Subcutaneous abdominal adipose tissue (tissue), 5 donors: ENCODE measurements around the gene OR2AP1.
"Not testable (repeated sequence)": the region's sequence is repeated elsewhere in the genome, so short reads cannot be mapped to it uniquely, and the experiment has no call there.

Experiments
- H3K27ac ChIP-seq: one replicate; pipeline ENCODE4 v1.7.0; 2013; ENCODE audit warnings: low read depth, mild to moderate bottlenecking, inconsistent platforms, low read length, moderate library complexity
- H3K27me3 ChIP-seq, 5 donors: one replicate each; pipeline ENCODE4 v1.7.0; 2013; ENCODE audit warnings: low read length in 5 of 5, inconsistent platforms in 1 of 5; ENCODE audit not compliant: control insufficient read depth in 5 of 5, insufficient read depth in 4 of 5
- H3K36me3 ChIP-seq, 5 donors: one replicate each; pipeline ENCODE4 v1.7.0; 2013; ENCODE audit warnings: low read length in 5 of 5; ENCODE audit not compliant: control insufficient read depth in 5 of 5, insufficient read depth in 5 of 5
- H3K4me1 ChIP-seq, 5 donors: one replicate each; pipeline ENCODE4 v1.7.0; 2013; ENCODE audit warnings: low read length in 5 of 5, mild to moderate bottlenecking in 3 of 5, moderate library complexity in 1 of 5; ENCODE audit not compliant: control insufficient read depth in 5 of 5, insufficient read depth in 5 of 5
- H3K4me3 ChIP-seq, 5 donors: one replicate each; pipeline ENCODE4 v1.7.0; 2013; ENCODE audit warnings: low read length in 5 of 5, low read depth in 1 of 5
- H3K9ac ChIP-seq, 5 donors: one replicate each; pipeline ENCODE4 v1.7.0; 2013; ENCODE audit warnings: low read length in 5 of 5, mild to moderate bottlenecking in 4 of 5, moderate library complexity in 3 of 5
- H3K9me3 ChIP-seq, 5 donors: one replicate each; pipeline ENCODE4 v1.7.0; 2013; ENCODE audit warnings: low read length in 5 of 5; ENCODE audit not compliant: control insufficient read depth in 5 of 5
- donor health status: healthy.
- donor health status: healthy.
- donor health status: healthy.
- donor health status: healthy.
- donor health status: healthy.

The OR2AP1 gene

GRCh38 chr12:55572168-55572567 lies at the start of gene OR2AP1:
Gene OR2AP1 (plus strand): TSS chr12:55572468. CDS start chr12:55574415, 1,947 bp downstream.
- Histone ChIP-seq H3K4me1 (no peaks in the 10 kb centered on the region), H3K27me3 (no peaks in the 10 kb centered on the region), H3K9me3 (peaks cover 2 to 29% (median 23%) of the 10 kb centered on the region in 5 donors), H3K27ac (no peak within 1 kb of the TSS), H3K4me3 (no peak within 1 kb of the TSS), H3K9ac (no peak within 1 kb of the TSS), H3K36me3 (no peaks in the 10 kb centered on the region)

- H3K4me1 ChIP-seq, H3K27me3 ChIP-seq, H3K9ac ChIP-seq, H3K36me3 ChIP-seq, H3K4me3 ChIP-seq, H3K9me3 ChIP-seq, H3K27ac ChIP-seq: not testable (repeated sequence)
Measured at GRCh38 chr12:55548235-55548634, 24.0 kb upstream of the OR2AP1 start.

GRCh38 chr12:55548756-55549155 lies 23.5 kb upstream of the OR2AP1 start:
- H3K27ac ChIP-seq: no peak overlapping the region
- no peak overlapping the region for H3K4me3 ChIP-seq
- H3K27me3 ChIP-seq: no peaks in the 10 kb centered on the region
- no peak overlapping the region for H3K9ac ChIP-seq
- peaks cover 0 to 2% (median 0%) of the 10 kb centered on the region in 5 donors for H3K9me3 ChIP-seq
- H3K36me3 ChIP-seq: no peaks in the 10 kb centered on the region
- H3K4me1 ChIP-seq: no peaks in the 10 kb centered on the region

- Histone ChIP-seq H3K4me1 (no peaks in the 10 kb centered on the region), H3K27me3 (no peaks in the 10 kb centered on the region), H3K36me3 (no peaks in the 10 kb centered on the region), H3K9ac (no peak within 1 kb of the TSS), H3K27ac (no peak within 1 kb of the TSS), H3K9me3 (peaks cover 0 to 2% (median 0%) of the 10 kb centered on the region in 5 donors), H3K4me3 (no peak within 1 kb of the TSS)
Measured at GRCh38 chr12:55549302-55549701, 23.0 kb upstream of the OR2AP1 start, which contains the start of gene OR6C4. Gene OR6C4 (plus strand): TSS chr12:55549602. CDS start chr12:55551227, 1,625 bp downstream.

GRCh38 chr12:55554296-55554695 lies 18.0 kb upstream of the OR2AP1 start:
- no peaks in the 10 kb centered on the region for H3K4me1 ChIP-seq

GRCh38 chr12:55570060-55570459 lies 2.2 kb upstream of the OR2AP1 start:
- H3K9ac ChIP-seq, H3K27ac ChIP-seq, H3K27me3 ChIP-seq, H3K4me3 ChIP-seq, H3K4me1 ChIP-seq, H3K36me3 ChIP-seq: not testable (repeated sequence)
- H3K9me3 ChIP-seq: peaks cover 2 to 29% (median 23%) of the 10 kb centered on the region in 5 donors

More at GRCh38 chr12:55554296-55554695, 18.0 kb upstream of the OR2AP1 start:
- H3K9me3 ChIP-seq: peaks cover 0 to 18% (median 13%) of the 10 kb centered on the region in 5 donors
- H3K36me3 ChIP-seq: no peaks in the 10 kb centered on the region
- H3K9ac ChIP-seq: no peak overlapping the region
- no peak overlapping the region for H3K4me3 ChIP-seq
- no peaks in the 10 kb centered on the region for H3K27me3 ChIP-seq
- H3K27ac ChIP-seq: no peak overlapping the region

- H3K36me3 ChIP-seq, H3K27me3 ChIP-seq, H3K4me3 ChIP-seq, H3K4me1 ChIP-seq, H3K27ac ChIP-seq, H3K9ac ChIP-seq: not testable (repeated sequence)
- peaks cover 2 to 29% (median 23%) of the 10 kb centered on the region in 5 donors for H3K9me3 ChIP-seq
Measured at GRCh38 chr12:55570689-55571088, 1.6 kb upstream of the OR2AP1 start.

GRCh38 chr12:55582066-55582465 lies 9.8 kb downstream of the OR2AP1 start:
- Histone ChIP-seq H3K27me3 (no peaks in the 10 kb centered on the region), H3K4me3 (no peak overlapping the region), H3K4me1 (no peaks in the 10 kb centered on the region), H3K9me3 (peaks cover 0 to 17% (median 0%) of the 10 kb centered on the region in 5 donors), H3K36me3 (no peaks in the 10 kb centered on the region), H3K9ac (no peak overlapping the region), H3K27ac (no peak overlapping the region)

- Histone ChIP-seq H3K27ac (no peak overlapping the region), H3K27me3 (no peaks in the 10 kb centered on the region), H3K4me3 (no peak overlapping the region), H3K4me1 (no peaks in the 10 kb centered on the region), H3K36me3 (no peaks in the 10 kb centered on the region), H3K9me3 (peaks cover 0 to 10% (median 0%) of the 10 kb centered on the region in 5 donors), H3K9ac (no peak overlapping the region)
Measured at GRCh38 chr12:55585817-55586216, 13.5 kb downstream of the OR2AP1 start.

GRCh38 chr12:55590152-55590551 lies 17.9 kb downstream of the OR2AP1 start:
- not testable (repeated sequence) for H3K36me3 ChIP-seq, H3K27me3 ChIP-seq, H3K9ac ChIP-seq, H3K4me3 ChIP-seq, H3K27ac ChIP-seq, H3K4me1 ChIP-seq, H3K9me3 ChIP-seq
